Stimulated activated CD8-positive, alpha-beta memory T cell treated with anti-CD3 and anti-CD28 coated beads, Interleukin-15, amount 100 ng/mL, for 1 hour (primary cell): ENCODE data around the gene TRIM49.
"Not testable (repeated sequence)": the region's sequence is repeated elsewhere in the genome, so short reads cannot be mapped to it uniquely, and the experiment has no call there.

ENCODE experiments used
- DNase-seq: peaks from one replicate; pipeline ENCODE4 v3.0.0-alpha.2; 2020; ENCODE audit warnings: low read depth

TRIM49 gene

GRCh38 chr11:89808475-89808874 lies at the start of gene TRIM49:
Gene TRIM49 (minus strand): TSS chr11:89808575. CDS start chr11:89804469, 4,106 bp downstream.
- not testable (repeated sequence) for DNase-seq

- not testable (repeated sequence) for DNase-seq
Observed at GRCh38 chr11:89826694-89827093, 18.3 kb upstream of the TRIM49 start.

GRCh38 chr11:89820008-89820407 lies 11.6 kb upstream of the TRIM49 start:
- DNase-seq: not testable (repeated sequence)

GRCh38 chr11:89813535-89813934 lies 5.2 kb upstream of the TRIM49 start:
- not testable (repeated sequence) for DNase-seq

- not testable (repeated sequence) for DNase-seq
Observed at GRCh38 chr11:89787506-89788063, 20.8 kb downstream of the TRIM49 start.

- not testable (repeated sequence) for DNase-seq
Observed at GRCh38 chr11:89785726-89786125, 22.6 kb downstream of the TRIM49 start.

- not testable (repeated sequence) for DNase-seq
Observed at GRCh38 chr11:89750822-89751221, 57.6 kb downstream of the TRIM49 start.
